DMS53 treated with DMSO at 0.1 percent for 48 hours (cell line): ENCODE measurements around the gene ASGR1.

ENCODE experiments used
- DNase-seq: peaks from one replicate; lab custom pipeline; 2025; ENCODE audit not compliant: unreplicated experiment; lab: John Stamatoyannopoulos, UW

Gene ASGR1

GRCh38 chr17:7179317-7180254, at the start of gene ASGR1:
ASGR1 (minus strand) TSS chr17:7179370; CDS start chr17:7178563, 807 bp downstream.
- no peak for DNase-seq

- DNase-seq: no peak
Observed at GRCh38 chr17:7228920-7229319, 49.8 kb upstream of the ASGR1 start.

- no peak for DNase-seq
Observed at GRCh38 chr17:7226721-7227710, 47.8 kb upstream of the ASGR1 start.

- DNase-seq: no peak
Observed at GRCh38 chr17:7225711-7226331, 46.7 kb upstream of the ASGR1 start.

DNA sequence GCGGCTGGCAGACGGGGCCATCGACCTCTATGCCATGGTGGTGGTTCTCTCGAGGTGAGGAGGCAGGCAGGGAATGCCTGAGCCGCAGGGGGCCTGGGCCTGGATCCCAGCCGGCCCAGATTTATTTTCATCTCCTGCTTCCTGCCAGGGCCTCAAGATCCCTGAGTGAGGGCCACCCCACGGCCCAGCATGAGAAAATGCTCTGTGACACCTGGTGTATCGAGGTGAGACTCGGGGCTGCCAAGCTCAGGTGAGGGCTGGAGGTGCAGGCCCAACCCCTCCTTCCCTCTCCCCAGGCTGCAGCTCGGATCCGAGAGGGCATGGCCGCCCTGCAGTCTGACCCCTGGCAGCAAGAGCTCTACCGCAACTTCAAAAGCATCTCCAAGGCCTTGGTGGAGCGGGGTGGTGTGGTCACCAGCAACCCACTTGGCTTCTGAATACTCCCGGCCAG, 45.5 kb upstream of the ASGR1 start:
- no peak for DNase-seq

GRCh38 chr17:7224110-7224509, 44.9 kb upstream of the ASGR1 start:
- DNase-seq: no peak

GRCh38 chr17:7223375-7223774, 44.2 kb upstream of the ASGR1 start:
- DNase-seq: no peak

DNA sequence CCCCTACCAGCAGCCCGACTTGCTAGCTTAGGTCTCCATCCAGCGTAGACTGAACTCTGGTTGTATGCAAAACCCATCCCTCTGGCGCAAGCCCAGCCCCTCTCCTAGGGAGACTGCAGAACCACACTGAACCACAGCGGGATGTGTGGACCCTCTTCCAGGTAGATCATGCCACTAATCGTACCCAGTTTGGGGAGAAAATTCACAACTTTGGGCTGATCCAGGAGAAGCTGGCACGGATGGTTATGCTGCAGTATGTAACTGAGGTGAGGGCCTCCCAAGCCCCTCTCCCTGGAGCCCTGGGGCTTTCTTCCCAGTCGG, 43.8 kb upstream of the ASGR1 start:
- DNase-seq: no peak

- no peak for DNase-seq
Observed at GRCh38 chr17:7222093-7222971, 43.2 kb upstream of the ASGR1 start.

DNA sequence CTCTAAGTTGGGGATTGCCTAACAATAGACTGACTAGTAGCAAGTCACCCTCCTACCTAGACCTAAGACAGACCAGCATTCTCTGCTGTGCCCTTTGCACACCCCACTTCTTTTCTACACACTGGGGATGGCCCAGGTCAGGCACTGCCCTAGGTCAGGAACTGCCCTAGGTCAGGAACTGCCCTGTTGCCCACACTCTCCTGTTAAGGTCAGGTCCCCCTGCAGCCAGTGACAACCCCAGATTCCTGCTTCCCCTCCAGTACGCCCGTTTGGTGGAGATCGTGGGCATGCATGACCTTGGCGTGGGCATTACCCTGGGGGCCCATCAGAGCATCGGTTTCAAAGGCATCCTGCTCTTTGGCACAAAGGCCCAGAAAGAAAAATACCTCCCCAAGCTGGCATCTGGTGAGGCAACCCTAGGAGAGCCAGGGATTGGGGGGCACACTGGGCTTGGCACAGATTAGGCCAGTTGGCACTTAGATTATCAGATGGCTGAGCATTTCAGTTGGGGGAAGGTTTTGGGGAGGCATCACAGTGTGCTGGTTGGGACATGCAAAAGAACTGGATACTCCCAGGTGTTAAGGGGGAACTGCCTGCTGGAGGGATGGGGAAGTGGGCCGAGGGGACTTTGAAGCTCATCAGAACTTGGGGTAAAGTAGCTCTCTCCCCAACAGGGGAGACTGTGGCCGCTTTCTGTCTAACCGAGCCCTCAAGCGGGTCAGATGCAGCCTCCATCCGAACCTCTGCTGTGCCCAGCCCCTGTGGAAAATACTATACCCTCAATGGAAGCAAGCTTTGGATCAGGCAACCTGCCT, 42.3 kb upstream of the ASGR1 start:
- DNase-seq: no peak

GRCh38 chr17:7220593-7221277, 41.6 kb upstream of the ASGR1 start:
- DNase-seq: peak; percentile 50

GRCh38 chr17:7219812-7220592, 40.8 kb upstream of the ASGR1 start, which contains the start of the genes ACADVL and DLG4:
ACADVL (plus strand) TSS chr17:7219938; CDS start chr17:7219985, 47 bp downstream.
DLG4 (minus strand) TSS chr17:7219836.
- peak; percentile 82 for DNase-seq

GRCh38 chr17:7219229-7219811, 40.1 kb upstream of the ASGR1 start:
- DNase-seq: no peak

DNA sequence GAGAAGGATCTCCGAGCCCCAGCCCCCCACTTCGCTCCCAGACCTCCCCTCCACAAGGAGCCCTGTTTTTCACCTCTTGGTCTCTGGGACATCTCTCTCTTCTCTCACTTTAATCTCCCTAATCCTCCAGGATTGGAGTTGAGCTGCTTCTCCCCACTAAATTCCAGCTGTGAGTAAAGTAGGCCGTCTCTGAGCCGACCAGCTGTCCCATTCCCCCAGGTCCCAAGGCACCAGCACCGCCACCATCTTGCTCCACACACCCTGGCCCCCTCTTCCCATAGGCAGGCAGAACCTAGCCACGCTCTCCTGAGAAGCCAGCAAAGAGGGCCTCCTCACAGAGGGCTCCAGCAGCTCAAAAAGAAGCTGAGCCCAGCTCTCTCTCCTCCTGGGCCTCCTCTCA, 39.6 kb upstream of the ASGR1 start:
- no peak for DNase-seq

DNA sequence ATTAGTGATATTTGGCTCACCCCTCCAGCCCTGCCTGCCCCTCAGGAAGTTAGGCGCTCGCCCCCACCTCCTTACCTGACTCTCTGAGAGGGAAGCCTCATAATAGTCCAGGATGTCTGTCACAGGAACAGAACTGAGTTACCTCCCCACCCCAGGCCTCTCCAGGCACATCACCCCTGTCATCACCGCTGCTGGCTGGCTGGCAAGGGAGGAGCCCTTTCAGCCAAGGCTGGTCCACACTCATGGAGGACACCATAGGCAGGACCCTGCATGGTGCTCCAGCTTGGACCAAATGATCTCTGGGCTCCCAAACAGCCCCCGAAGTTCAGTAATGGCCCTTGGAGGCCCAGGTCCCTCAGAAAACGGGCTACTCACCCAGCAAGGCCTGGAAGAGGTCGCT, 39.0 kb upstream of the ASGR1 start:
- DNase-seq: no peak

- no peak for DNase-seq
Observed at GRCh38 chr17:7217113-7217987, 38.2 kb upstream of the ASGR1 start.
